ENCODE measurements around the gene PIAS1.
A peak's percentile ranks its signal among the peaks of the same experiment; 100 is the strongest.
"Not testable (repeated sequence)": the region's sequence is repeated elsewhere in the genome, so short reads cannot be mapped to it uniquely, and the experiment has no call there.

PIAS1 gene

GRCh38 chr15:68234520-68234919 is 180.4 kb downstream of the PIAS1 start:
- not testable (repeated sequence) for DNase-seq (ENCODE audit: low spot score)

- peak; percentile 33 for DNase-seq (ENCODE audit: low spot score)
Observed at GRCh38 chr15:68235022-68235421, 180.9 kb downstream of the PIAS1 start.

- no peak for DNase-seq (ENCODE audit: low spot score)
Observed at GRCh38 chr15:68239025-68239424, 184.9 kb downstream of the PIAS1 start.

GRCh38 chr15:68241088-68241935 is 187.2 kb downstream of the PIAS1 start:
- no peak for DNase-seq (ENCODE audit: low spot score)

Measured in SW480 (cell line).